Epithelial cell of esophagus (primary cell): ENCODE results near the gene CAMSAP3.

ENCODE experiments used
- DNase-seq: peaks from one replicate; pipeline ENCODE4 v3.0.0; 2010; ENCODE audit warnings: low read depth
- H3K4me3 ChIP-seq: 2 replicates; pipeline ENCODE4 v1.5.1; 2011; ENCODE audit warnings: mild to moderate bottlenecking, low read length, control low read depth
- TF ChIP-seq, protein P1 (sequence below): IDR thresholded peaks from 2 replicates; pipeline ENCODE4 v1.5.1; 2011; ENCODE audit warnings: low read depth, mild to moderate bottlenecking, low read length, control low read depth, inconsistent platforms; ENCODE audit not compliant: insufficient read depth; ENCODE audit errors: missing control alignments

CAMSAP3 gene

DNA sequence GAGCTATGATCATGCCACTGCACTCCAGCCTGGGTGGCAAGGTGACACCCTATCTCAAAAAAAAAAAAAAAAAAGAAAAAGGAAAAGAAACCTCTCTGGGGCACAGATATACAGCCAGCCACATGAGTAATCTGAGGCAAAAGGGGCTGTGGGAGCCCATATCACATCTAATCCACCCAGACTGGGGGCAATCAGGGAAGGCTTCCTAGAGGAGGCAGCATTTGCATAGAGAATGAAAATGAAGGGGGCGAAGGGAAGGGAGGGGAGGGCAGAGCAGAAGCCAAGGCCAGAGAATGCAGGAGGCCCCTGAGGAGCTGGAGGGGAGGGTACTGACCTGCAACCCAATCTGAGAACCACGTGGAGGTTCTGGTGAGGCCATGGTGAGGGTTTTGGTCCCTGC lies 54.5 kb downstream of the CAMSAP3 start:
- TF ChIP-seq, protein P1, sequence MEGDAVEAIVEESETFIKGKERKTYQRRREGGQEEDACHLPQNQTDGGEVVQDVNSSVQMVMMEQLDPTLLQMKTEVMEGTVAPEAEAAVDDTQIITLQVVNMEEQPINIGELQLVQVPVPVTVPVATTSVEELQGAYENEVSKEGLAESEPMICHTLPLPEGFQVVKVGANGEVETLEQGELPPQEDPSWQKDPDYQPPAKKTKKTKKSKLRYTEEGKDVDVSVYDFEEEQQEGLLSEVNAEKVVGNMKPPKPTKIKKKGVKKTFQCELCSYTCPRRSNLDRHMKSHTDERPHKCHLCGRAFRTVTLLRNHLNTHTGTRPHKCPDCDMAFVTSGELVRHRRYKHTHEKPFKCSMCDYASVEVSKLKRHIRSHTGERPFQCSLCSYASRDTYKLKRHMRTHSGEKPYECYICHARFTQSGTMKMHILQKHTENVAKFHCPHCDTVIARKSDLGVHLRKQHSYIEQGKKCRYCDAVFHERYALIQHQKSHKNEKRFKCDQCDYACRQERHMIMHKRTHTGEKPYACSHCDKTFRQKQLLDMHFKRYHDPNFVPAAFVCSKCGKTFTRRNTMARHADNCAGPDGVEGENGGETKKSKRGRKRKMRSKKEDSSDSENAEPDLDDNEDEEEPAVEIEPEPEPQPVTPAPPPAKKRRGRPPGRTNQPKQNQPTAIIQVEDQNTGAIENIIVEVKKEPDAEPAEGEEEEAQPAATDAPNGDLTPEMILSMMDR: no peak
- no peak for DNase-seq
- H3K4me3 ChIP-seq: no peak overlapping the region

- DNase-seq: peak; percentile 88
- H3K4me3 ChIP-seq: no peak overlapping the region
- TF ChIP-seq, protein P1: peak; percentile 95
These were observed 56.5 kb downstream of the CAMSAP3 start for GRCh38 chr19:7652061-7652641.

DNA sequence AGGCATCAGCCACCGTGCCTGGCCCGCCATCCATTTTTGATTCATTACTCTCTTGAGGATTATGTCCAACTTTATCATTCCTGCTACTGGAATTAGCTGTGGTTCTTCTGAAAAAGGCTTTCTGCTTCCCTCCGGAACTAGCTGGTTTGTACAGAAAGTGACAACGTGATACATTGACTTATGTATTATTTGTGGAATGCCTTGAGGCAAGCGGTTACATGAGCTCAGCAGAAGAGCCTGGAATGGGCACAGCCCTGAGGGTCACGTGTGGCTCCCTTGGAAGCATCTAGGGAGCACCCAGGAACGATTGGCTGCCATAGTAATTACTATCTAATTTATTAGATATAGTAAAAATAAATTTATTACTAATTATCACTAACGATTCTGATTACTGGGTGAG lies 58.7 kb downstream of the CAMSAP3 start:
- H3K4me3 ChIP-seq: no peak overlapping the region
- TF ChIP-seq, protein P1: no peak
- DNase-seq: peak; percentile 33

DNA sequence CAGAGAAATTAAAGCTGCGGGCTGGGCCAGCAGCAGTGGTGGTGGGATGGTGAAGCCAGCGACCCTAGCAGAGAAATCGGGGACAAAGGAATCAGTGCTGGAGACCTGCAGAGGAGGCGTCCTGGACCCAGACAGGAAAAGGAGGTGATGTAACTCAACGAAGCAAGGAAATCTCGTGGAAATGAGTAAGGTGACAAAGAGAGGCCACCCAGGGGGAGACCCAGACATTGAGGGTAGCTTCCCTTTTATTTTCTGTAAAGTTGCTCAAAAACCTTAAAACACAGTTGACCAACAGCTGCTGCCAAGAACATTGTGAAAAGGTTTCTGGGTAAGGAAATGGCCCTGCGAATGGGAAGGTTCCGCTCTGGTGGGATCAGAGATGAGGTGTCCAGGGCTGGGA lies 59.9 kb downstream of the CAMSAP3 start:
- no peak overlapping the region for H3K4me3 ChIP-seq
- no peak for DNase-seq
- TF ChIP-seq, protein P1: no peak

DNA sequence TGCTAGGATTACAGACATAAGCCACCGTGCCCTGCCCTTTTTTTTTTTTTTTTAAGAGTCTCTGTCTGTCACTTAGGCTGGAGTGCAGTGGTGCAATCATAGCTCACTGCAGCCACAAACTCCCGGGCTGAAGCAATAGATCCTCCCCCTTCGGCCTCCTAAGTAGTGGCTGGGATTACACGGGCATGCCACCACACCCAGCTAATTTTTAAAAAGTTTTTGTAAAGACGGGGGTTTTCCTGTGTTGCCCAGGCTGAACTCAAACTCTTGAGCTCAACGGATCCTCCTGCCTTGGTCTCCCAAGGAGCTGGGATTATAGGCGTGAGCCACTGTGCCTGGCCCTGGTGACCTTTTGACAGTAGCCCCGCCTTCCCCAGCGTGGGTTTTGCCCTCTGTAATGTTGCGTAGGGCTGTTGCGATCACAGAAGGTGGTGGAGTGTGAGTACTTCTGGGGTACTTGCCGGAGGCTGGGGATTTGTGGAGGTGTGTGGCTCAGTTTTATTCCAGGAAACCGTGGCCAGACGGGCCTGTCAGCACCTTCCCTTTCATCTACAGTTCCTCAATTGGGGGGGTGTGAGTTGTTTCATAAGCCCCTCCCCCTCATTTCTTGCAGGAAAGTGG lies 61.6 kb downstream of the CAMSAP3 start:
- peak; percentile 37 for DNase-seq
- TF ChIP-seq, protein P1: no peak
- H3K4me3 ChIP-seq: no peak overlapping the region

- DNase-seq: no peak
These were observed 62.6 kb downstream of the CAMSAP3 start for GRCh38 chr19:7658219-7658686.

More at GRCh38 chr19:7658219-7658686, 62.6 kb downstream of the CAMSAP3 start:
- TF ChIP-seq, protein P1: no peak
- H3K4me3 ChIP-seq: no peak overlapping the region
